Right lobe of liver (tissue), 4 donors: Measurements from ENCODE around the gene NFIB.

Experiments
- CTCF ChIP-seq, 4 donors: fragments of 200-600 bp in 3 of 4; fragments of 450-650 bp in 1 of 4; IDR thresholded peaks; one replicate each; pipeline versions ENCODE4 v1.5.1 to v1.8.0; 2016 to 2022; ENCODE audit warnings: antibody characterized with exemption in 4 of 4, mild to moderate bottlenecking in 2 of 4
- POLR2A ChIP-seq: fragments of 450-650 bp; IDR thresholded peaks from one replicate; pipeline ENCODE4 v1.6.1; 2017; ENCODE audit warnings: antibody characterized with exemption, mild to moderate bottlenecking
- donor health status: DM: no; HTN: no; CAD: no.
- donor health status: DM: no; HTN: no; CAD: no.
- donor health status: DM: no; HTN: yes; CAD: no.

DNA sequence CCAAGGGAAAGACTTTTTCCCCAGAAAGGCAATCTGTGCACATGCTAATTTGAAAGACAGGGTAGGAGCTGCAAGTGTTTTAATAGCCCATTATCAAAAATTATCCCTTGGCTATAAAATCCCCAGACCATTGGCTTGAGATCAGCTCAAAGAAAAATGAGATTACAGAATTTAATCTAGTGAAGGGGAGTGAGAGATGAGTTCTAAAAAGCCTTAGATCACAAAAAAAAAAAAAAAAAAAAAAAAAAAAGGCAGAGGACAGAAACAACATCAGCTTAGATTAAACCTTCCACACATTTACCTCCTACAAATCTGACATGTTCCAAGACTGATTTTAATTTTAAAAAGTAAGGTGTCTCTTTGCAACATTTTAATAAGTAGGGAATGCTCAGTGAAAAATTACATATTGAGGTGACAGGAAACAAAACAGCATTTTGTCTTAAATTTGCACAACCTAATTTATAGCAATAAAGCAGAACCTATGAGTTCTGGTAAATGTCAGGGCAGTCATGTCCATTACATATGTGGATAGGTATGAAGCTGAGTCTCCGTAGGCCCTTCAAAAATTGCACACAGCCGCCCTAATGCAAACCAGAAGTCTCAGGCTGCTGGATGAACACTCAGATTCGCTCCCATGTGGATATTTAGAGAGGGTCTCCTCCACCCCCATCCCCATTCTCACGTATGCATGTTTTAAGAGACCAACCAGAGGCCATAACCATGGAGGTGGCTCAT lies 43.4 kb downstream of the NFIB start:
- no peak for TF ChIP-seq CTCF (IDR thresholded peaks at IDR 0.05)
- no peak for TF ChIP-seq POLR2A
